B cell (primary cell): ENCODE measurements around the gene DHX35. TPM values are rescaled to one million over a fixed set of nuclear protein-coding genes. Genes with fewer than 3 reads are reported as not detected.

Source experiments
- ATAC-seq: fragments of 200-7000 bp; cut with Tn5 transposase; one replicate; pipeline ENCODE4 v1.10.0; 2021; ENCODE audit warnings: low read depth, mild to moderate bottlenecking, moderate number of reproducible peaks, moderate library complexity
- CTCF ChIA-PET: fragments of 350-600 bp; sonication (Branson Sonifier 250); formaldehyde crosslinking; loops from one replicate; lab custom pipeline; 2021; ENCODE audit warnings: antibody characterized with exemption, inconsistent platforms; lab: Charles Lee
- POLR2A ChIA-PET: fragments of 350-600 bp; sonication (Branson Sonifier 250); formaldehyde crosslinking; loops from one replicate; lab custom pipeline; 2021; ENCODE audit warnings: antibody characterized with exemption; lab: Charles Lee
- DNase-seq: peaks from one replicate; pipeline ENCODE4 v3.0.0; 2013
- H2AFZ ChIP-seq: 2 replicates; pipeline ENCODE4 v1.6.1; 2012; ENCODE audit warnings: mild to moderate bottlenecking, low read depth, low read length; ENCODE audit not compliant: insufficient read depth, poor library complexity, severe bottlenecking
- H3K27ac ChIP-seq, 2 donors: 1 replicate in 1 of 2; 2 replicates in 1 of 2; pipeline ENCODE4 v1.5.1; 2012 to 2013; ENCODE audit warnings: low read length in 2 of 2, mild to moderate bottlenecking in 2 of 2, moderate library complexity in 1 of 2
- H3K27me3 ChIP-seq, 4 experiments: fragments of 200-600 bp in 1 of 4; sonication (generic) in 1 of 4; replicated peaks in 1 of 4; 1 replicate in 2 of 4; 2 replicates in 2 of 4; pipeline versions ENCODE4 v1.6.1 to v1.7.0; 2013 to 2016; ENCODE audit warnings: low read length in 3 of 4, mild to moderate bottlenecking in 2 of 4, mixed read lengths in 1 of 4, moderate library complexity in 1 of 4; ENCODE audit not compliant: insufficient read depth in 4 of 4, control insufficient read depth in 3 of 4; ENCODE audit errors: control extremely low read depth in 1 of 4
- H3K36me3 ChIP-seq, 2 experiments: replicated peaks in 1 of 2; 1 replicate in 1 of 2; 2 replicates in 1 of 2; pipeline versions ENCODE4 v1.6.1 to v1.7.1; 2013; ENCODE audit warnings: low read length in 1 of 2; ENCODE audit not compliant: insufficient read depth in 2 of 2, control insufficient read depth in 1 of 2; ENCODE audit errors: control extremely low read depth in 1 of 2, extremely low read depth in 1 of 2
- H3K4me1 ChIP-seq, 2 donors: fragments of 200-600 bp in 1 of 2; sonication (generic) in 1 of 2; 1 replicate in 1 of 2; 2 replicates in 1 of 2; pipeline versions ENCODE4 v1.5.1 to v1.6.1; 2013 to 2017; ENCODE audit warnings: low read length in 2 of 2; ENCODE audit not compliant: control insufficient read depth in 2 of 2, insufficient read depth in 2 of 2
- H3K4me2 ChIP-seq: replicated peaks from 2 replicates; pipeline ENCODE3; 2012; ENCODE audit warnings: mild to moderate bottlenecking, low read depth, low read length; ENCODE audit not compliant: poor library complexity, severe bottlenecking
- H3K4me3 ChIP-seq, 5 experiments: fragments of 200-600 bp in 1 of 5; sonication (generic) in 1 of 5; 1 replicate in 3 of 5; 2 replicates in 2 of 5; pipeline versions ENCODE4 v1.5.1 to v1.7.0; 2011 to 2016; ENCODE audit warnings: low read length in 4 of 5, mild to moderate bottlenecking in 4 of 5, low read depth in 2 of 5, control low read depth in 1 of 5, moderate library complexity in 1 of 5; ENCODE audit not compliant: insufficient read depth in 1 of 5; ENCODE audit errors: control extremely low read depth in 1 of 5, extremely low read depth in 1 of 5
- H3K79me2 ChIP-seq: fragments of 200-600 bp; sonication (generic); one replicate; pipeline ENCODE4 v1.6.0; 2016; ENCODE audit warnings: low read length; ENCODE audit not compliant: control insufficient read depth, insufficient read depth
- H3K9ac ChIP-seq: fragments of 200-600 bp; sonication (generic); 2 replicates; pipeline ENCODE4 v1.6.1; 2017; ENCODE audit warnings: mild to moderate bottlenecking, low read length, moderate library complexity
- H3K9me3 ChIP-seq, 3 donors: one replicate each; pipeline versions ENCODE4 v1.6.1 to v1.7.1; 2013; ENCODE audit warnings: low read length in 2 of 3; ENCODE audit not compliant: control insufficient read depth in 2 of 3, insufficient read depth in 1 of 3; ENCODE audit errors: control extremely low read depth in 1 of 3
- H4K20me1 ChIP-seq: 2 replicates; pipeline ENCODE4 v1.6.0; 2012; ENCODE audit warnings: mild to moderate bottlenecking, low read length; ENCODE audit not compliant: insufficient read depth, control insufficient read depth, poor library complexity, severe bottlenecking
- H3K27ac Mint-ChIP-seq: one replicate; pipeline ENCODE4 v1.8.0; 2021; ENCODE audit warnings: mixed read lengths
- H3K27me3 Mint-ChIP-seq: one replicate; pipeline ENCODE4 v1.8.0; 2021; ENCODE audit warnings: mixed read lengths
- H3K4me1 Mint-ChIP-seq: one replicate; pipeline ENCODE4 v1.8.0; 2021; ENCODE audit warnings: mixed read lengths
- H3K4me3 Mint-ChIP-seq: one replicate; pipeline ENCODE4 v1.8.0; 2021; ENCODE audit warnings: mixed read lengths
- H3K9me3 Mint-ChIP-seq: one replicate; pipeline ENCODE4 v1.8.0; 2022; ENCODE audit warnings: mixed read lengths; ENCODE audit not compliant: insufficient read depth
- CTCF ChIP-seq: fragments of 200-600 bp; IDR thresholded peaks from one replicate; pipeline ENCODE4 v1.8.0; 2022; ENCODE audit warnings: antibody characterized with exemption, mild to moderate bottlenecking
- EZH2 ChIP-seq: IDR thresholded peaks from 2 replicates; pipeline ENCODE4 v1.6.1; 2012; ENCODE audit warnings: borderline replicate concordance, low read depth, mild to moderate bottlenecking, moderate library complexity, low read length; ENCODE audit not compliant: insufficient read depth, poor library complexity, severe bottlenecking
- WGBS: methylation state at CpG from one replicate; pipeline ENCODE4 v1.1.5; 2013; ENCODE audit warnings: missing lambda C conversion rate; ENCODE audit not compliant: insufficient coverage; 5-methylcytosine and 5-hydroxymethylcytosine counted together
- intact Hi-C: fragments of 100-400 bp; cut with micrococcal nuclease; formaldehyde crosslinking; loops from one replicate; pipeline ENCODE4 v1.10.0; 2022
- polyA plus RNA-seq: library from polyadenylated mRNA; depleted of rRNA; stranded (reverse); fragments of >200 nt; gene quantifications from 2 replicates; pipeline ENCODE4 v1.2.3, GENCODE V29; 2012
- total RNA-seq, 2 donors: library from RNA; stranded (reverse); fragments of 120-200 nt in 1 of 2; gene quantifications; 1 replicate in 1 of 2; 2 replicates in 1 of 2; pipeline versions ENCODE4 v1.2.3 to v1.2.4, GENCODE V29; 2013 to 2022

Gene DHX35
- total and polyA plus RNA-seq, 2 donors (not counting 1 experiment from before 2014, with no cell fraction given), result 7.5 to 12.4 TPM

- H3K36me3 ChIP-seq, result peaks cover 0 to 1% of the 10 kb centered on the region in 2 experiments
- no peak for DNase-seq
- H3K27me3 ChIP-seq, result no peaks in the 10 kb centered on the region
- 88% methylated on average over 4 of the region's 7 CpGs for WGBS
- no peak overlapping the region for H3K27ac ChIP-seq
- Mint-ChIP-seq H3K27ac (no peak overlapping the region), H3K4me1 (no peaks in the 10 kb centered on the region), H3K9me3 (no peaks in the 10 kb centered on the region), H3K27me3 (no peaks in the 10 kb centered on the region), H3K4me3 (no peak overlapping the region)
- ChIA-PET POLR2A (no interaction called here), CTCF (no interaction called here)
- no peak overlapping the region for H3K4me3 ChIP-seq
- H3K4me1 ChIP-seq, result no peaks in the 10 kb centered on the region
- no peak for ATAC-seq
- H3K9ac ChIP-seq, result no peak overlapping the region
- intact Hi-C loops, result no loop called here
- no peak overlapping the region for H3K4me2 ChIP-seq
- TF ChIP-seq EZH2, result no peak
- no peak for TF ChIP-seq CTCF
- H3K79me2 ChIP-seq, result peaks cover 49% of the 10 kb centered on the region
- H2AFZ ChIP-seq, result no peak overlapping the region
- H3K9me3 ChIP-seq, result no peaks in the 10 kb centered on the region
- no peaks in the 10 kb centered on the region for H4K20me1 ChIP-seq
These were observed 24.1 kb upstream of the DHX35 start for GRCh38 chr20:38937978-38938473.

GRCh38 chr20:38939686-38940085 is 22.5 kb upstream of the DHX35 start:
- ChIA-PET POLR2A (no interaction called here), CTCF (no interaction called here)
- H3K4me1 ChIP-seq, result no peaks in the 10 kb centered on the region
- no peak overlapping the region for H3K4me3 Mint-ChIP-seq
- intact Hi-C loops, result no loop called here
- H3K4me2 ChIP-seq, result no peak overlapping the region
- peaks cover 43% of the 10 kb centered on the region for H3K79me2 ChIP-seq
- no peaks in the 10 kb centered on the region for H3K4me1 Mint-ChIP-seq
- no peak overlapping the region for H3K27ac Mint-ChIP-seq
- ATAC-seq (no peak), DNase-seq (no peak)
- H3K27ac ChIP-seq, result no peak overlapping the region
- H4K20me1 ChIP-seq, result no peaks in the 10 kb centered on the region
- H3K4me3 ChIP-seq, result no peak overlapping the region
- no peaks in the 10 kb centered on the region for H3K27me3 Mint-ChIP-seq
- TF ChIP-seq CTCF (no peak), EZH2 (no peak)
- H3K9me3 Mint-ChIP-seq, result no peaks in the 10 kb centered on the region
- H3K27me3 ChIP-seq, result no peaks in the 10 kb centered on the region
- H3K9ac ChIP-seq, result no peak overlapping the region
- no peaks in the 10 kb centered on the region for H3K9me3 ChIP-seq
- WGBS, result 100% methylated on average over 1 of the region's 2 CpGs
- H2AFZ ChIP-seq, result no peak overlapping the region
- peaks cover 0 to 1% of the 10 kb centered on the region in 2 experiments for H3K36me3 ChIP-seq
